ENCODE data around the gene RNF180.

GRCh38 chr5:64308135-64308534, 142.5 kb downstream of the RNF180 start:
- TF ChIP-seq POLR2A (IDR thresholded peaks at IDR 0.05; ENCODE audit: low read depth, low read length) (no peak), POLR2AphosphoS5 (IDR thresholded peaks at IDR 0.05; ENCODE audit: low read depth, low read length) (no peak)
